SU-DHL-6 (cell line): ENCODE measurements around the gene CYP4F12.

ENCODE experiments used
- H2AFZ ChIP-seq: fragments of 200-600 bp; sonication (generic); 2 replicates; pipeline ENCODE4 v1.6.1; 2014; ENCODE audit warnings: low read depth, mild to moderate bottlenecking, moderate library complexity, mixed read lengths, antibody characterized with exemption, low read length; ENCODE audit not compliant: severe bottlenecking
- H3F3A ChIP-seq: fragments of 200-600 bp; shearing (Covaris generic); 2 replicates; pipeline ENCODE4 v1.6.0; 2016; ENCODE audit warnings: antibody characterized with exemption, mild to moderate bottlenecking; ENCODE audit not compliant: insufficient read depth
- H3K27ac ChIP-seq: fragments of 200-600 bp; sonication (generic); 2 replicates; pipeline ENCODE4 v1.5.1; 2016; ENCODE audit warnings: low read depth, mild to moderate bottlenecking, low read length, moderate library complexity, mixed read lengths
- H3K27me3 ChIP-seq: fragments of 200-600 bp; sonication (generic), shearing (Covaris generic); 2 replicates; pipeline ENCODE4 v1.6.0; 2014; ENCODE audit warnings: mild to moderate bottlenecking, low read length
- H3K36me3 ChIP-seq: fragments of 200-600 bp; sonication (generic); 2 replicates; pipeline ENCODE4 v1.6.1; 2014; ENCODE audit warnings: mild to moderate bottlenecking, low read length, mixed read lengths
- H3K4me2 ChIP-seq: fragments of 300-600, 200-600 bp; shearing (Covaris generic), sonication (generic); 2 replicates; pipeline ENCODE4 v1.6.0; 2014; ENCODE audit warnings: low read length, low read depth, mild to moderate bottlenecking; ENCODE audit not compliant: poor library complexity, severe bottlenecking
- H3K4me3 ChIP-seq: fragments of 200-600 bp; sonication (generic); 2 replicates; pipeline ENCODE4 v1.5.1; 2014; ENCODE audit warnings: antibody characterized with exemption, low read length, mild to moderate bottlenecking, mixed read lengths; ENCODE audit not compliant: insufficient read depth, poor library complexity, severe bottlenecking
- H3K79me2 ChIP-seq: fragments of 200-600 bp; sonication (generic); 2 replicates; pipeline ENCODE4 v1.6.1; 2014; ENCODE audit warnings: mild to moderate bottlenecking, low read length, moderate library complexity; ENCODE audit not compliant: insufficient read depth
- H3K9ac ChIP-seq: fragments of 200-600 bp; sonication (generic); 2 replicates; pipeline ENCODE4 v1.7.0; 2014; ENCODE audit warnings: mild to moderate bottlenecking, low read length
- H3K9me2 ChIP-seq: fragments of 200-600 bp; sonication (generic); replicated peaks from 2 replicates; pipeline ENCODE4 v1.6.1; 2014; ENCODE audit warnings: low read length; ENCODE audit not compliant: insufficient read depth
- H3K9me3 ChIP-seq: fragments of 200-600 bp; sonication (generic); 2 replicates; pipeline ENCODE4 v1.6.1; 2014; ENCODE audit warnings: low read length, mixed read lengths; ENCODE audit not compliant: insufficient read depth
- H4K20me1 ChIP-seq: fragments of 200-600 bp; sonication (generic); 2 replicates; pipeline ENCODE4 v1.6.1; 2014; ENCODE audit warnings: low read depth, mild to moderate bottlenecking, antibody characterized with exemption, low read length, moderate library complexity, mixed read lengths
- EZH2phosphoT487 ChIP-seq: fragments of 200-600 bp; sonication (generic), shearing (Covaris generic); conservative IDR thresholded peaks from 2 replicates; pipeline ENCODE4 v1.6.1; 2018; ENCODE audit warnings: mild to moderate bottlenecking, antibody characterized with exemption, low read length, moderate library complexity, mixed read lengths
- TF ChIP-seq, protein P1 (sequence below): fragments of 200-600 bp; sonication (generic); IDR thresholded peaks from one replicate; pipeline ENCODE4 v1.5.1; 2017; ENCODE audit warnings: antibody characterized with exemption, mild to moderate bottlenecking, low read length, moderate library complexity; ENCODE audit not compliant: insufficient read depth, poor library complexity, severe bottlenecking

The CYP4F12 gene

GRCh38 chr19:15715642-15716041 is 42.8 kb downstream of the CYP4F12 start:
- Histone ChIP-seq H3K9me2 (no peaks in the 10 kb centered on the region), H2AFZ (no peak overlapping the region), H3K27me3 (no peaks in the 10 kb centered on the region), H3K79me2 (no peaks in the 10 kb centered on the region), H3K4me3 (no peak overlapping the region), H3K9me3 (no peaks in the 10 kb centered on the region), H4K20me1 (no peaks in the 10 kb centered on the region), H3K4me2 (no peak overlapping the region), H3F3A (no peaks in the 10 kb centered on the region), H3K9ac (no peak overlapping the region), H3K27ac (no peak overlapping the region), H3K36me3 (no peaks in the 10 kb centered on the region)
- TF ChIP-seq EZH2phosphoT487 = no peak
- TF ChIP-seq, protein P1, sequence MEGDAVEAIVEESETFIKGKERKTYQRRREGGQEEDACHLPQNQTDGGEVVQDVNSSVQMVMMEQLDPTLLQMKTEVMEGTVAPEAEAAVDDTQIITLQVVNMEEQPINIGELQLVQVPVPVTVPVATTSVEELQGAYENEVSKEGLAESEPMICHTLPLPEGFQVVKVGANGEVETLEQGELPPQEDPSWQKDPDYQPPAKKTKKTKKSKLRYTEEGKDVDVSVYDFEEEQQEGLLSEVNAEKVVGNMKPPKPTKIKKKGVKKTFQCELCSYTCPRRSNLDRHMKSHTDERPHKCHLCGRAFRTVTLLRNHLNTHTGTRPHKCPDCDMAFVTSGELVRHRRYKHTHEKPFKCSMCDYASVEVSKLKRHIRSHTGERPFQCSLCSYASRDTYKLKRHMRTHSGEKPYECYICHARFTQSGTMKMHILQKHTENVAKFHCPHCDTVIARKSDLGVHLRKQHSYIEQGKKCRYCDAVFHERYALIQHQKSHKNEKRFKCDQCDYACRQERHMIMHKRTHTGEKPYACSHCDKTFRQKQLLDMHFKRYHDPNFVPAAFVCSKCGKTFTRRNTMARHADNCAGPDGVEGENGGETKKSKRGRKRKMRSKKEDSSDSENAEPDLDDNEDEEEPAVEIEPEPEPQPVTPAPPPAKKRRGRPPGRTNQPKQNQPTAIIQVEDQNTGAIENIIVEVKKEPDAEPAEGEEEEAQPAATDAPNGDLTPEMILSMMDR = no peak

DNA sequence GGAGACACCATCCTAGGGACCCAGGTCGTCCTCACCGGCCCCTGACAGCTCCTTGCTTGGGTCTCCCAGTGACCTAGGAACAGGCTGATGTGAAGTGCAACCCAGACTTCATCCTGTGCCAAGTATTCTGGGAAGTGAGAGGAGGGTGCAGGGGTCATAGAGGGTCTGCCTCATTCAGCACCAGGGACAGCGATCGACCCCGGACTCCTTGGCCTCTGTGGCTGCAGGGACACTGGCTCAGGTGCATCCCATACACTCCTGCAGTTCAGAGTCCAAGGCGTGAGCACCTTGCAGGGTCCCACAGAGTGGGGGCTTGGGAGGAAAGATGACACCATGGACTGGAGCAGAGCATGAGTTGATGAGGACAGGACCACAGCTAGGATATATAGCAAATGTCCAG is 44.9 kb downstream of the CYP4F12 start:
- no peak overlapping the region for H2AFZ ChIP-seq
- H3K9me3 ChIP-seq = no peaks in the 10 kb centered on the region
- H3K9ac ChIP-seq = no peak overlapping the region
- H3K27me3 ChIP-seq = no peaks in the 10 kb centered on the region
- no peaks in the 10 kb centered on the region for H3F3A ChIP-seq
- H4K20me1 ChIP-seq = no peaks in the 10 kb centered on the region
- H3K27ac ChIP-seq = no peak overlapping the region
- H3K9me2 ChIP-seq = no peaks in the 10 kb centered on the region
- no peaks in the 10 kb centered on the region for H3K36me3 ChIP-seq
- no peak overlapping the region for H3K4me3 ChIP-seq
- TF ChIP-seq, protein P1 = no peak
- no peak for TF ChIP-seq EZH2phosphoT487
- no peak overlapping the region for H3K4me2 ChIP-seq
- no peaks in the 10 kb centered on the region for H3K79me2 ChIP-seq

GRCh38 chr19:15721268-15721667 is 48.4 kb downstream of the CYP4F12 start:
- Histone ChIP-seq H3K9ac (no peak overlapping the region), H3K36me3 (no peaks in the 10 kb centered on the region), H3K79me2 (no peaks in the 10 kb centered on the region), H3K4me3 (no peak overlapping the region), H3F3A (no peaks in the 10 kb centered on the region), H3K9me3 (no peaks in the 10 kb centered on the region), H3K4me2 (no peak overlapping the region), H2AFZ (no peak overlapping the region), H3K9me2 (no peaks in the 10 kb centered on the region), H3K27me3 (no peaks in the 10 kb centered on the region), H4K20me1 (no peaks in the 10 kb centered on the region), H3K27ac (no peak overlapping the region)
- TF ChIP-seq EZH2phosphoT487 = no peak
- TF ChIP-seq, protein P1 = no peak
